NOMO-1 treated with DMSO at 0.1 percent for 48 hours (cell line): ENCODE measurements around the gene AMELX.

ENCODE experiments used
- DNase-seq: peaks from one replicate; lab custom pipeline; 2025; ENCODE audit not compliant: unreplicated experiment; lab: John Stamatoyannopoulos, UW

AMELX gene

DNA sequence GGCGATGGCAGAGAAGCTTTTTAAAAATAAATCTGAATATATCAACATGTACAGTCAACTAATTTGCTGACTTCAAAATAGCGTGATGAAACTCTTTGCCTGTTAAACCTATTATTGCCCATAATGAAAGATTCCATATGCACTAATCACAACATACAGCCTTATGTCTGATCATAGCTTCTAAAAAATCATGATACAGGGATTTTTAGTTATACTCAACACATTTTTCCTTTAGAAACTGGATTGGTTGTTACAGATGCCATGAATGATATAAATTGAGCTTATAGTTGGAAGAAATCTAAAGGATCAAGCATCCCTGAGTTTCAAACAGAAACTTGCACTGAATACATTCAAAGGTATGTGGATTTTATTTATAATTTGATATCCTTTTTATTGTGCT is at the start of gene AMELX:
Gene AMELX, plus strand, starts transcription at position 301 of the 400 bp plus-strand sequence. CDS start 1,376 bp downstream, outside the sequence.
- no peak for DNase-seq

DNA sequence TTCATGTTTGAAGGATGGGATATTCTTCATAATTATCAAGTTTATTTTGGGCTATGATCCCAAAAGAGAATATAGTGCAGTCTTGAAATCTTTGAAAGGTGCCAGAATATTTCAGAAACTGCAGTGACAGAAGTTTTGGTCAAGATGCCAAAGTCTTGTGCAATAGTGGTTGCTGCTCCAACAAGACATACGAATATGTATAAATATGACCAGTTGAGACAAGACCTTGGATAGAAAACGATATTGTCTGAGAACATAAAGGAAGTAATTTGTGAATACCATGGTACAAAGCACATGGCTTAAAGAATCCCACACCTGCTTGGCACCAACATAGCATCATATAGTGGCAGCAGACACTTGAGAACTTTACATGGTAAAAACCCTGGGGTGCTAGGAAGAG is 48.6 kb upstream of the AMELX start:
- DNase-seq = no peak

DNA sequence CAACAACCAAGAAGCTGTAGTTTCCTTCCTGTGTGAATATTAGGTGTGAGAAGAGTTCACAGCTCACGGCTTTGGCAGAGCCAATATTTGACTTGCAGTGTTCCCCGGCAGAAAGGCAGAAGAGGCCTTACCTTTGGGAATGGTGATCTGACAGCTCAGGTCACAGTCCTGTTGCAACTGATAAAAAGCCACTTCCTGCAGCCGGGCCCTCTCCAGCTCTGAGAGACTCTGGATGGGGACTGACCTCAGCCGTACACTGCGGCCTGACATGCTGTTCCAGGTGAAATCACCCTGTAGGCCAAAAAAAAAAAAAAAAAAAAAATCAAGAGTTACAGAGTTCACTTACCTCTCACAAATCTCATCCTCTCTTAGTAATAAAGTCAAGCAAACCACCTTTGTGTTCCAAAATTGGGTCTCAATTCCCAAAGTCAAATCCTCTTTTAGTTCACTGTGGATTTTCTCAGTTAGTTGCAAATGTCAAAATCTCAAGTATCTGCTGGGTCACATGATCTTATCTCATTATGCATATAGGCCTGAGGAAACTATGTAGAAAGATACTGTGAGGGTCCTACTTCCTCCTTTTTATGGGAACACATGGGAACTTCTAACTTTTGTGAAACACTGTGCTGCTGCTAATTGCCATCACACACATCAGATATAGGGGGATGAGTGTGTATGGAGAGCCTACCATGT is 38.6 kb upstream of the AMELX start:
- DNase-seq = peak; percentile 20

GRCh38 chrX:11257290-11257689 is 35.9 kb upstream of the AMELX start:
- no peak for DNase-seq

GRCh38 chrX:11257711-11258110 is 35.5 kb upstream of the AMELX start:
- no peak for DNase-seq

DNA sequence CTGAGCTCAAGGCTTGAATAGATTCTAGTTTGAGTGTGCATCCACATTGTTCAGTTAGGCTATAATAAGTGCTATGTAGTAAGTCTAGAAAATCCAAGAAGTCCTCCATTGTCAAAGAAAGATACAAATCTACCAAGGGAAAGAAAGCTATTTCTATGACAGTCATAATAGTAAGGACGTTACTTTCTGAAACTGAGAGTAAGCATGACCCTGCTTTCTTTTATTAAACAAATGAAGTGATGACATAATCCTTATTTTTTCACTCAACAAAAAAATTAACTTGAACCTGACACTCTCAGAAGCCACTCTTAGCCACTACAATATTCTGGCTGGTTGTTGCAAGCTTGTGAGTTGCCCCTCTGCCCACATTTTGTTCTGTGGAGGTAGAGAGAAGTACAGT is 33.8 kb upstream of the AMELX start:
- DNase-seq = no peak

GRCh38 chrX:11261260-11261659 is 32.0 kb upstream of the AMELX start:
- DNase-seq = no peak

DNA sequence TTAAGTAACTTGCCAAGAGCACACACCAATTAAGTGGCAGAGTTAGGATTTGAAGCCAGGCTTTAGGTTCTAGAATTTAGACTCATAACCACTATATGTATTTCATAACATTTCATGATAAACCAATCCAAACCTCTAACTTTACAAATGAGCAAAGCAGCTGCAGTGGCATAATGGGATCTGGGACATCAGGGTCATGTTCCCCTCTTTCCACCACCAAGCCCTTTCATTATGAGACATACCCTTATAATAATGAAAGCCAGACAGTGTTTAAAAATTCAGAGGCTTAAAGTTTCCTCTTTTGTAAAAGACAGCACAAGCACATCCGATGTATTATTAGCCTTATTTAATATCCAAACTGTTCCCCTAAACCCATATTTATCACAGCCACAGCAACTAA is 28.3 kb upstream of the AMELX start:
- DNase-seq = no peak

DNA sequence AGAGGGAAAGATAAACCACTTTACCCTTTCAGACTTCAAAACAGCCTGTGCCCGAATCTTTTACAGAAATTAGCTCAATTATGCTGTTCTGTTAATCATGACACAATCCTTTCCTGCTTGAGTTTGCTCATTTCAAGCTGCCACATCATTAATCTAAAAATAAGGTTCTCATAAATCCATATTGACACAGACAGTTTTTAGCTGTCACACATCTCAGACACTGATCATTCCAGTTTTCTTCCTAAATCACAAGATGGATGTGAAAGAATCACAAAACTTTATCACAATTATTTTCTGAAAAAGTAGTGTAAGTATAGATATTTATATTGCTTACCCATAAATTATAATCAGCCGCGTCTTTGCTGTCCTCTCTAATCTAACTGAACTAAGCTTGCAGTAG is 27.9 kb upstream of the AMELX start:
- DNase-seq = peak; percentile 12

DNA sequence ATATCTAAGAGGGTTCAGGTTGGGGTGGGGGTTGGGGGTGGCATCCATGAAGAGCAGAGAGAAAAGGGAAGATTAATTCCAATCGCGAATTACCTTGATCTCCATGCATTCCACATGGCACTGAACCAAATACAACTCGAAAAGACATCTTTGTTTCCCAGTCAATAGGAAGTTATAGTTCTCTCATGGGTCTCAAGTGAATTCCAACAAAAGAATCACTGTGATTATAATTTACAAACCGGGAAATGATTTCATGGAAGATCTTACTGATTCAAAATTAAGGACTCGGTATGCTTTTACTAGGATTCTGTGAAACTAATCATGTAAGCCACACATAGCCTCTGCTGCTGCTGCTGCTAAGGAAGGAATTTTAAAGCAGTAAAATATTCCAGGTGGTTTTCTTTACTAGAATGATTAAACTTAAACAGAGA is 26.6 kb upstream of the AMELX start:
- no peak for DNase-seq

GRCh38 chrX:11267425-11267824 is 25.8 kb upstream of the AMELX start:
- peak; percentile 60 for DNase-seq

- peak; percentile 35 for DNase-seq
Measured at GRCh38 chrX:11269006-11269405, 24.2 kb upstream of the AMELX start.

- DNase-seq = no peak
Measured at GRCh38 chrX:11269996-11270395, 23.2 kb upstream of the AMELX start.

DNA sequence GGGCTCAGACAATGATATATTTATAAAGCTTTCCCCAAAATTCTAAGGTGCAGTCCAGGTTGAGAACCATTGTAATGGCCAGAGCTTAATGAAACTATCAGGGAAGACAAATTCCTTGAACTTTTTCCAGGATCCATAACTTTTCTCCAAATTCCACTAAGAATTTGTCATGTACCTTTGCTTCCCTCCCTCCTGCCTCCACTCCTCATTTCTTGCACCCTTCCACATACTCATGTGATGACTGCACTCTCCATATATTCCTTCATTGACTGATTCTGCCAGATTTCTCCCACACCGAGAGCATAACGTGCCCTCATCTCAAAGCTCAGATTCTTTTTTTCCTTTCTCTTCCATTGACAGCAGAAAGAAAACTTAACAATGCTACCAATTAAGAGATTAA is 20.9 kb upstream of the AMELX start:
- DNase-seq = no peak

DNA sequence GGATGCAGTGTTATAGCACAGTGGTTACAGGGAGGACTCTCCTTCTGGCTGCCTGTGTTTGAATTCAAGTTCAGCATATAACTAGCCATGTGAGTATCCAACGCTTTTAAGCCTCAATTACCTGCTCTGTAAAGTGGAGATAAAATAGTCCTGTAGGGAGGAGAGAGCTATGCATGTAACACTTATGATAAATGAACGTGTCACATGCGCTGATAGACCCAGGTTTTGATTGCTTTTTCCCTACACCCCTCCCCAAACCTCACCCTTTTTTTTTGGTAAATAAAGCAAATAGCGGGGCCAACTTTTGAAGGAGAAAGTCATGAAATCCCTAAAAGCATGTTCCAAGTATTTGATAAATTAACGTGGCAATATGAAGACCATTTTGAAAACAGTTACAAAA is 20.4 kb upstream of the AMELX start:
- DNase-seq = no peak

DNA sequence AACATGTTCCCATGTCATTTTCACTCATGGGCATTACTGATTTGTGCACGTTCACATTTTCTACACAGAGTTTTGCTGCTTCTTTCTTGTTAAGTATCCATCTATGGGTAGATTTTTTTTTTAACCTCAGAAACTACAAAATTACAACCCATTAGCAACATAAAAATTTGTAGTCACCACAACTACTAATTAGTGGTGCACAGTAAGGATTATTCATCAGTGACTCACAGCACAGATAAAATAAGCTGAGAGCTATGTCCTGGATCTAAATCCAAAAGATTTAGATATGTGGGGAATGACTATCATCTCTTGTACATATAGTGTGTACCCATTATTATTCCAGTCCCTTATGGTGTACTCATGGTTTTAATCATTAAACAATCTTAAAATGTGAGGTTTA is 19.7 kb upstream of the AMELX start:
- no peak for DNase-seq

GRCh38 chrX:11282043-11282442 is 11.2 kb upstream of the AMELX start:
- no peak for DNase-seq

- DNase-seq = peak; percentile 3
Measured at GRCh38 chrX:11285651-11286050, 7.6 kb upstream of the AMELX start.

- no peak for DNase-seq
Measured at GRCh38 chrX:11287505-11287904, 5.7 kb upstream of the AMELX start.

GRCh38 chrX:11290416-11291102 is 2.7 kb upstream of the AMELX start:
- DNase-seq = no peak

DNA sequence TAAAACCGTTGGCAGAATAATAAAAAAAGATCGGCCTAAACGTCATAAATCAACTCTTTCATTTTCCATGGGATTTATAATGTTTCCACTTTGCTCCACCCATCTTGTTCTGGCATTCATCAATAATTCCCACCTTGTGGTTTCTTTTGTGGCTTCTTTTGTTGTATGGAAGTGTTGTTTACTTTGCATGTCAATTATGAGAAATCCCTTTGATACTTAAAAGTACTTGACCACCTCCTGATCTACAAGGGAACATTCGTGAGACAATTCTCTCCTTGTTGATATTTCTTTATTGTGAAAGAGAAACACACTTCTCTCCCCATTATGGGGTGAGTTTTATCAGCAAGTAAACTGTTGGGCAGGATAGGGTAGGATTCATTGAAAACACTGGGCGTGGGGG is 2.8 kb downstream of the AMELX start:
- DNase-seq = no peak

DNA sequence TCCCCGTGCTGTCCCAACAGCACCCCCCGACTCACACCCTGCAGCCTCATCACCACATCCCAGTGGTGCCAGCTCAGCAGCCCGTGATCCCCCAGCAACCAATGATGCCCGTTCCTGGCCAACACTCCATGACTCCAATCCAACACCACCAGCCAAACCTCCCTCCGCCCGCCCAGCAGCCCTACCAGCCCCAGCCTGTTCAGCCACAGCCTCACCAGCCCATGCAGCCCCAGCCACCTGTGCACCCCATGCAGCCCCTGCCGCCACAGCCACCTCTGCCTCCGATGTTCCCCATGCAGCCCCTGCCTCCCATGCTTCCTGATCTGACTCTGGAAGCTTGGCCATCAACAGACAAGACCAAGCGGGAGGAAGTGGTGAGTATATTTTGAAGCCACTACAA is 5.4 kb downstream of the AMELX start:
- DNase-seq = no peak

DNA sequence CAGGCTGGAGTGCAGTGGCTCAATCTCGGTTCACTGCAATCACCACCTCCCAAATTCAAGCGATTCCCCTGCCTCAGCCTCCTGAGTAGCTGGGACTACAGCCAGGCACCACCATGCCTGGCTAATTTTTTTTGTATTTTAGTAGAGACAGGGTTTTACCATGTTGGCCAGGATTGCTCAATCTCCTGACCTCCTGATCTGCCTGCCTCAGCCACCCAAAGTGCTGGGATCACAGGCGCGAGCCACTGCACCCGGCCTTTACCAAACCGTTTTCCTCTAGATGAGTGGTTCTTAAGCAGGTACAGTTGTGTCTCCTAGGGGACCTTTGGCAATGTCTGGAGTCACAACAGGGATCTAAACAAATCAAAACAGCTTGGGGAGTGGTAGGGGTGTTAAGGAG is 11.6 kb downstream of the AMELX start:
- DNase-seq = no peak
